HEK293T (cell line): ENCODE results near the gene ASTL.

ENCODE experiments used
- CTCF ChIA-PET: fragments of 350-600 bp; formaldehyde crosslinking; extraction: SDS; loops from one replicate; lab custom pipeline; 2021; ENCODE audit warnings: antibody characterized with exemption, inconsistent platforms; lab: Yijun Ruan, JAX
- POLR2A ChIA-PET: fragments of 350-600 bp; formaldehyde crosslinking; extraction: SDS; loops from one replicate; lab custom pipeline; 2020; ENCODE audit warnings: antibody characterized with exemption, inconsistent platforms; lab: Yijun Ruan, JAX
- DNase-seq: peaks from one replicate; pipeline ENCODE4 v3.0.0; 2012; ENCODE audit warnings: mixed read lengths; ENCODE audit errors: extremely low spot score
- ARNT ChIP-seq: fragments of 450-650 bp; IDR thresholded peaks from 2 replicates; pipeline ENCODE4 v1.6.1; 2017; ENCODE audit warnings: mild to moderate bottlenecking
- BHLHE40 ChIP-seq: fragments of 450-650 bp; IDR thresholded peaks from 2 replicates; pipeline ENCODE4 v1.6.1; 2016; ENCODE audit warnings: mild to moderate bottlenecking, moderate library complexity, borderline replicate concordance
- CTBP1 ChIP-seq: fragments of 450-650 bp; IDR thresholded peaks from 2 replicates; pipeline ENCODE4 v1.6.1; 2016; ENCODE audit warnings: borderline replicate concordance
- ELF4 ChIP-seq: fragments of 450-650 bp; IDR thresholded peaks from 2 replicates; pipeline ENCODE4 v1.6.1; 2017; ENCODE audit warnings: antibody characterized with exemption
- FOXA1 ChIP-seq: fragments of 450-650 bp; IDR thresholded peaks from 2 replicates; pipeline ENCODE4 v1.6.1; 2016; ENCODE audit warnings: mild to moderate bottlenecking
- FOXK2 ChIP-seq: fragments of 450-650 bp; IDR thresholded peaks from 2 replicates; pipeline ENCODE4 v1.6.1; 2016; ENCODE audit warnings: mild to moderate bottlenecking
- FOXM1 ChIP-seq: fragments of 450-650 bp; IDR thresholded peaks from 2 replicates; pipeline ENCODE4 v1.6.1; 2017; ENCODE audit warnings: mild to moderate bottlenecking, borderline replicate concordance
- HDGF ChIP-seq: fragments of 450-650 bp; IDR thresholded peaks from 2 replicates; pipeline ENCODE4 v1.6.1; 2017; ENCODE audit warnings: antibody characterized with exemption, borderline replicate concordance
- L3MBTL2 ChIP-seq: fragments of 450-650 bp; conservative IDR thresholded peaks from 2 replicates; pipeline ENCODE4 v1.6.1; 2016; ENCODE audit warnings: mild to moderate bottlenecking
- LEF1 ChIP-seq: fragments of 450-650 bp; IDR thresholded peaks from 2 replicates; pipeline ENCODE4 v1.6.1; 2017; ENCODE audit warnings: mild to moderate bottlenecking, borderline replicate concordance
- NFRKB ChIP-seq: fragments of 450-650 bp; IDR thresholded peaks from 2 replicates; pipeline ENCODE4 v1.6.1; 2016; ENCODE audit warnings: mild to moderate bottlenecking, moderate library complexity
- PKNOX1 ChIP-seq: fragments of 450-650 bp; IDR thresholded peaks from 2 replicates; pipeline ENCODE4 v1.6.1; 2016
- SP1 ChIP-seq: fragments of 450-650 bp; IDR thresholded peaks from 2 replicates; pipeline ENCODE4 v1.6.1; 2017
- SUZ12 ChIP-seq: fragments of 450-650 bp; IDR thresholded peaks from 2 replicates; pipeline ENCODE4 v1.6.1; 2016; ENCODE audit warnings: mild to moderate bottlenecking
- TARDBP ChIP-seq: fragments of 450-650 bp; IDR thresholded peaks from 2 replicates; pipeline ENCODE4 v1.6.1; 2016
- ZNF384 ChIP-seq: fragments of 450-650 bp; IDR thresholded peaks from 2 replicates; pipeline ENCODE4 v1.6.1; 2016

ASTL gene

GRCh38 chr2:96131813-96132745 lies 6.2 kb downstream of the ASTL start:
- ChIA-PET CTCF (no interaction called here), POLR2A (no interaction called here)
- no peak for TF ChIP-seq FOXK2
- TF ChIP-seq FOXM1: no peak
- no peak for TF ChIP-seq FOXA1
- no peak for TF ChIP-seq ARNT
- no peak for TF ChIP-seq ZNF384
- DNase-seq: no peak

GRCh38 chr2:96131152-96131812 lies 7.0 kb downstream of the ASTL start:
- ChIA-PET POLR2A (no interaction called here), CTCF (no interaction called here)
- TF ChIP-seq FOXK2: no peak
- no peak for TF ChIP-seq ELF4
- no peak for TF ChIP-seq NFRKB
- no peak for TF ChIP-seq SUZ12
- TF ChIP-seq HDGF: no peak
- no peak for TF ChIP-seq TARDBP
- TF ChIP-seq ZNF384: no peak
- no peak for TF ChIP-seq BHLHE40
- no peak for TF ChIP-seq L3MBTL2
- TF ChIP-seq CTBP1: no peak
- no peak for TF ChIP-seq LEF1
- no peak for TF ChIP-seq FOXM1
- TF ChIP-seq FOXA1: no peak
- no peak for DNase-seq

- DNase-seq: no peak
- ChIA-PET CTCF (no interaction called here), POLR2A (no interaction called here)
- TF ChIP-seq SP1: no peak
- no peak for TF ChIP-seq NFRKB
- no peak for TF ChIP-seq SUZ12
- no peak for TF ChIP-seq ZNF384
- TF ChIP-seq FOXA1: no peak
- TF ChIP-seq CTBP1: no peak
- TF ChIP-seq ARNT: no peak
These were observed 7.8 kb downstream of the ASTL start for GRCh38 chr2:96130483-96130882.

- DNase-seq: no peak
- TF ChIP-seq L3MBTL2 (no peak), FOXA1 (no peak), LEF1 (no peak), BHLHE40 (no peak), FOXK2 (no peak), PKNOX1 (no peak), ARNT (no peak), SUZ12 (no peak), HDGF (no peak), ELF4 (no peak), FOXM1 (no peak), SP1 (no peak), CTBP1 (no peak), NFRKB (no peak), TARDBP (no peak), ZNF384 (no peak)
- POLR2A ChIA-PET: no interaction called here
- CTCF ChIA-PET: no interaction called here
These were observed 8.7 kb downstream of the ASTL start for GRCh38 chr2:96129528-96130120.

GRCh38 chr2:96128456-96128855 lies 9.8 kb downstream of the ASTL start:
- no peak for DNase-seq
- POLR2A ChIA-PET: no interaction called here
- TF ChIP-seq ELF4 (no peak), BHLHE40 (no peak), FOXA1 (no peak), ARNT (no peak), SUZ12 (no peak), FOXK2 (no peak), NFRKB (no peak), ZNF384 (no peak), L3MBTL2 (no peak), LEF1 (no peak), HDGF (no peak), SP1 (no peak)
- CTCF ChIA-PET: no interaction called here

- POLR2A ChIA-PET: no interaction called here
- no peak for DNase-seq
- TF ChIP-seq ZNF384 (no peak), ARNT (no peak), HDGF (no peak), NFRKB (no peak), SUZ12 (no peak), CTBP1 (no peak), FOXK2 (no peak), FOXM1 (no peak)
- CTCF ChIA-PET: no interaction called here
These were observed 13.7 kb downstream of the ASTL start for GRCh38 chr2:96124406-96125265.
